Glutamatergic neuron (in vitro differentiated cells): ENCODE data around the gene ADAMTSL4. TPM values are rescaled to one million over a fixed set of nuclear protein-coding genes. Genes with fewer than 3 reads are reported as not detected.
"Not testable (repeated sequence)": the region's sequence is repeated elsewhere in the genome, so short reads cannot be mapped to it uniquely, and the experiment has no call there.

Experiments
- DNase-seq: peaks from one replicate; pipeline ENCODE4 v3.0.0; 2022
- H3K27ac Mint-ChIP-seq: one replicate; pipeline ENCODE4 v1.8.0; 2020; ENCODE audit warnings: mild to moderate bottlenecking, mixed read lengths, inconsistent platforms; ENCODE audit not compliant: unreplicated experiment
- H3K27me3 Mint-ChIP-seq: one replicate; pipeline ENCODE4 v1.8.0; 2020; ENCODE audit warnings: mild to moderate bottlenecking, moderate library complexity, mixed read lengths, inconsistent platforms; ENCODE audit not compliant: unreplicated experiment
- H3K36me3 Mint-ChIP-seq: one replicate; pipeline ENCODE4 v1.8.0; 2020; ENCODE audit warnings: mild to moderate bottlenecking, mixed read lengths, inconsistent platforms; ENCODE audit not compliant: unreplicated experiment
- H3K4me1 Mint-ChIP-seq: one replicate; pipeline ENCODE4 v1.8.0; 2020; ENCODE audit warnings: mild to moderate bottlenecking, low read depth, mixed read lengths, inconsistent platforms; ENCODE audit not compliant: unreplicated experiment
- H3K4me3 Mint-ChIP-seq: one replicate; pipeline ENCODE4 v1.8.0; 2020; ENCODE audit warnings: mild to moderate bottlenecking, mixed read lengths, inconsistent platforms; ENCODE audit not compliant: unreplicated experiment
- H3K9me3 Mint-ChIP-seq: one replicate; pipeline ENCODE4 v1.8.0; 2020; ENCODE audit warnings: mild to moderate bottlenecking, moderate library complexity, mixed read lengths, inconsistent platforms; ENCODE audit not compliant: unreplicated experiment
- CTCF ChIP-seq: fragments of 200-600 bp; sonication (generic); IDR thresholded peaks from one replicate; pipeline ENCODE4 v1.5.0; 2021; ENCODE audit not compliant: partially characterized antibody, unreplicated experiment
- total RNA-seq: library from RNA; stranded (reverse); fragmentation: NEBNext Ultra II Directional; extraction: Animal tissue kit (Norgen Biotek cat#: 25700); gene quantifications from one replicate; pipeline ENCODE4 v1.2.1, GENCODE V29; 2021; ENCODE audit not compliant: unreplicated experiment

ADAMTSL4 gene
- total RNA-seq, 1 donor from 2014 or later = 0.25 TPM

GRCh38 chr1:150562446-150563339 is 13.5 kb downstream of the ADAMTSL4 start:
- no peak for TF ChIP-seq CTCF
- H3K4me3 Mint-ChIP-seq = peak overlapping the region; percentile 99
- peaks cover 17% of the 10 kb centered on the region for H3K9me3 Mint-ChIP-seq
- DNase-seq = peak; percentile 22
- peaks cover 31% of the 10 kb centered on the region for H3K4me1 Mint-ChIP-seq
- H3K27me3 Mint-ChIP-seq = peaks cover 14% of the 10 kb centered on the region
- peak overlapping the region; percentile 63 for H3K27ac Mint-ChIP-seq
- no peaks in the 10 kb centered on the region for H3K36me3 Mint-ChIP-seq

- no peaks in the 10 kb centered on the region for H3K36me3 Mint-ChIP-seq
- peak overlapping the region; percentile 81 for H3K4me3 Mint-ChIP-seq
- H3K9me3 Mint-ChIP-seq = peaks cover 22% of the 10 kb centered on the region
- H3K27ac Mint-ChIP-seq = peak overlapping the region; percentile 72
- H3K4me1 Mint-ChIP-seq = peaks cover 39% of the 10 kb centered on the region
- DNase-seq = no peak
- peaks cover 18% of the 10 kb centered on the region for H3K27me3 Mint-ChIP-seq
- TF ChIP-seq CTCF = no peak
These were observed 14.3 kb downstream of the ADAMTSL4 start for GRCh38 chr1:150563340-150564038.

DNA sequence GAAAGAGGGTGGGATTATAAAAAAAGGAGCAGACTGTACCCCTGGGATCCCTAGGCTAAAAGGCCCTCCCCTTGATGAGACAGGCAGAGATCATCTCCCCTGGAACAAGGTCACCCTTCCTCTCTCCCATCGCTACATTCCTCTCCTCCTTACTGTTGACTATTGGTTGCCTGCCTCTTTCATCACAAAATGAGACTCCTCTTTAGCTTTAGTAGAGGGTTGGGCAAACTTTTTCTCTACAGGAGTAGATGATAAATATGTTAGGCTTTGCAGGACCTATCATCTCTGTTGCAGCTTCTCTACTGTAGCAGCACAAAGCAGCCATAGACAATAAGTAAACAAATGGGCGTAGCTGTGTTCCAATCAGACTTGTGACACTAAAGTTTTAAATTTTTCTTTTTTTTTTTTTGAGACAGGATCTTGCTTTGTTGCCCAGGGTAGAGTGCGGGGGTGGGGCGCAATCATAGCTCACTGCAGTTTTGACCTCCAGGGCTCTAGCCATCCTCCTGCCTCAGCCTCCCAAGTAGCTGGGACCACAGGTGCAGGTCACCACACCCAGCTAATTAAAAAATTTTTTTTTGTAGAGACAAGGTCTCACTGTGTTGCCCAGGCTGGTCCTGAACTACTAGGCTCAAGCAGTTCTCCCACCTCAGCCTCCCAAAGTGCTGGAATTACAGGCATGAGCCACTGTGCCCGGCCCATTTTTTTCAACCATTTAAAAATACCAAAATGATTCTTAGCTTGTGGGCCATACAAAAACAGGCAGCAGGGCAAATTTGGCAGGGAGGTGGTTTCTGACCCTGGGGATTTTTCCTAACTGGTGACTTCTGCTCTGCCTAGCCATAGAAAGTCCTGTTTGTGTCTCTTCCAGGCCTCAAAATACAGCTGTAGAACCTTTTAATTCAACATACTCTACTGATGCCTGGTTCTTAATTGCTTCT is 15.1 kb downstream of the ADAMTSL4 start:
- peaks cover 22% of the 10 kb centered on the region for H3K27me3 Mint-ChIP-seq
- peaks cover 23% of the 10 kb centered on the region for H3K9me3 Mint-ChIP-seq
- peak overlapping the region; percentile 81 for H3K4me3 Mint-ChIP-seq
- no peak for TF ChIP-seq CTCF
- H3K27ac Mint-ChIP-seq = peak overlapping the region; percentile 72
- no peak for DNase-seq
- H3K4me1 Mint-ChIP-seq = peaks cover 44% of the 10 kb centered on the region
- no peaks in the 10 kb centered on the region for H3K36me3 Mint-ChIP-seq

- not testable (repeated sequence) for DNase-seq, H3K36me3 Mint-ChIP-seq
- Mint-ChIP-seq H3K4me1 (peaks cover 50% of the 10 kb centered on the region), H3K27ac (peak overlapping the region; percentile 57), H3K27me3 (peaks cover 18% of the 10 kb centered on the region), H3K4me3 (peak overlapping the region; percentile 55), H3K9me3 (peaks cover 22% of the 10 kb centered on the region)
These were observed 16.2 kb downstream of the ADAMTSL4 start for GRCh38 chr1:150565240-150565991.
